ENCODE data around the gene PRPSAP1.

DNA sequence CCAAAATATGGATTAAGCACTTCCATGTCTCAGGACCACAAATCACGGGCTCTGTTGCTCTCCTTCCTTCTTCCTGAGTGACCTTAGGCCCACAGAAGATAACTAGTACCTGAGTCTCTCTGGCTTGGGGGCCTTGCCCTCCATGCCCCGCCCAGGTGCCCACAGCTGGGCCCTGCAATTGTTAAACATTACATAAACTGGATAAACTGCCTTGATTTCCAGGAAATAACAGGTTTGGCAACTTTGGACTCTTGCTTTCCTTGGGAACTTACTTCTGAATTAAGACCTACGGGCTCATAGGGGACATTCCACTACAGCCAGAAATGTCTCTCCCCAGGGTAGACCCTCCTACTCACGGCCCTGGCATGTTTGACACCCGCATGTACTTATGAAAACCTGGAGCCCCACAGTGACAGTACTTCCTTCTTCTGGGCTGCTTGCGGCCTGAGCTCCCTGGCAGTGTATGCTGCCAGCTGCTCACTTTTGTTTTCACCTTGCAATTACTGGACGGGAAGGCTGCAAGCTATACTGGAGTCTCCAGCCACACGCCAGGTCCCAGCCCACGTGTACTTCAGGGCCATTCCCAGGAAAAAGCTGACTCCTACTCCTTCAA is 90.9 kb downstream of the PRPSAP1 start:
- TF ChIP-seq CEBPB (IDR thresholded peaks at IDR 0.05; ENCODE audit: low read depth, low read length) (no peak), POLR2A (IDR thresholded peaks at IDR 0.05; ENCODE audit: control extremely low read depth in 1 of 2, low read depth in 2 of 2, low read length in 2 of 2) (no peak), ASH2L (IDR thresholded peaks at IDR 0.05; ENCODE audit: low read length) (no peak)
- TF ChIP-seq, protein P1, sequence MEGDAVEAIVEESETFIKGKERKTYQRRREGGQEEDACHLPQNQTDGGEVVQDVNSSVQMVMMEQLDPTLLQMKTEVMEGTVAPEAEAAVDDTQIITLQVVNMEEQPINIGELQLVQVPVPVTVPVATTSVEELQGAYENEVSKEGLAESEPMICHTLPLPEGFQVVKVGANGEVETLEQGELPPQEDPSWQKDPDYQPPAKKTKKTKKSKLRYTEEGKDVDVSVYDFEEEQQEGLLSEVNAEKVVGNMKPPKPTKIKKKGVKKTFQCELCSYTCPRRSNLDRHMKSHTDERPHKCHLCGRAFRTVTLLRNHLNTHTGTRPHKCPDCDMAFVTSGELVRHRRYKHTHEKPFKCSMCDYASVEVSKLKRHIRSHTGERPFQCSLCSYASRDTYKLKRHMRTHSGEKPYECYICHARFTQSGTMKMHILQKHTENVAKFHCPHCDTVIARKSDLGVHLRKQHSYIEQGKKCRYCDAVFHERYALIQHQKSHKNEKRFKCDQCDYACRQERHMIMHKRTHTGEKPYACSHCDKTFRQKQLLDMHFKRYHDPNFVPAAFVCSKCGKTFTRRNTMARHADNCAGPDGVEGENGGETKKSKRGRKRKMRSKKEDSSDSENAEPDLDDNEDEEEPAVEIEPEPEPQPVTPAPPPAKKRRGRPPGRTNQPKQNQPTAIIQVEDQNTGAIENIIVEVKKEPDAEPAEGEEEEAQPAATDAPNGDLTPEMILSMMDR (IDR thresholded peaks at IDR 0.05; ENCODE audit: control extremely low read depth in 1 of 3, insufficient read depth in 1 of 3, low read depth in 1 of 3, low read length in 3 of 3) = no peak
- TF ChIP-seq, protein P2, sequence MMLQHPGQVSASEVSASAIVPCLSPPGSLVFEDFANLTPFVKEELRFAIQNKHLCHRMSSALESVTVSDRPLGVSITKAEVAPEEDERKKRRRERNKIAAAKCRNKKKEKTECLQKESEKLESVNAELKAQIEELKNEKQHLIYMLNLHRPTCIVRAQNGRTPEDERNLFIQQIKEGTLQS (IDR thresholded peaks at IDR 0.05; ENCODE audit: insufficient read depth, low read depth, low read length) = no peak
- TF ChIP-seq, protein P3, sequence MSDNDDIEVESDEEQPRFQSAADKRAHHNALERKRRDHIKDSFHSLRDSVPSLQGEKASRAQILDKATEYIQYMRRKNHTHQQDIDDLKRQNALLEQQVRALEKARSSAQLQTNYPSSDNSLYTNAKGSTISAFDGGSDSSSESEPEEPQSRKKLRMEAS (IDR thresholded peaks at IDR 0.05) = no peak
